ENCODE measurements around the gene WDR87. TPM values are rescaled to one million over a fixed set of nuclear protein-coding genes. Genes with fewer than 3 reads are reported as not detected.
"Not testable (repeated sequence)": the region's sequence is repeated elsewhere in the genome, so short reads cannot be mapped to it uniquely, and the experiment has no call there.

WDR87 gene
- total and polyA plus RNA-seq, 10 of the 15 experiments (the other 5 are each of a cell fraction or from before 2014, with no cell fraction given) = not detected

- 72% methylated on average over 2 of the region's 2 CpGs for WGBS (ENCODE audit: insufficient coverage, insufficient replicate concordance, low lambda C conversion rate, missing lambda C conversion rate)
- in situ Hi-C loops (cut with MboI) = no loop called here
- Histone ChIP-seq H4K20me1 (ENCODE audit: control insufficient read depth, insufficient read depth) (no peaks in the 10 kb centered on the region), H3K79me2 (ENCODE audit: control insufficient read depth, insufficient read depth, low read length) (no peaks in the 10 kb centered on the region), H3K9ac (ENCODE audit: control insufficient read depth, insufficient read depth, low read length) (no peak overlapping the region), H3K4me2 (ENCODE audit: control insufficient read depth, insufficient read depth) (no peak overlapping the region), H3K9me3 (replicated peaks; ENCODE audit: control insufficient read depth, insufficient read depth, low read length) (no peaks in the 10 kb centered on the region; the same call in 2 of the 3 replicates), H3K27me3 (replicated peaks in 1 of 2; ENCODE audit: control insufficient read depth in 2 of 2, insufficient read depth in 2 of 2, low read length in 1 of 2) (no peaks in the 10 kb centered on the region; a peak in 1 of 4 replicates), H2AFZ (ENCODE audit: control insufficient read depth, low read depth, low read length) (no peak overlapping the region), H3K27ac (ENCODE audit: control insufficient read depth, insufficient read depth) (no peak overlapping the region), H3K4me1 (ENCODE audit: control insufficient read depth, insufficient read depth, low read length) (no peaks in the 10 kb centered on the region), H3K4me3 (no peak overlapping the region), H3K36me3 (ENCODE audit: control insufficient read depth in 2 of 2, insufficient read depth in 2 of 2, low read length in 1 of 2) (no peaks in the 10 kb centered on the region)
- no peak for TF ChIP-seq NBN (IDR thresholded peaks at IDR 0.05)
- BruUV-seq (replicated peaks) = no TSS peak
- ChIA-PET RAD21 (ENCODE audit: unreplicated experiment) (no interaction called here), POLR2A (no interaction called here), SMC1A (ENCODE audit: uncharacterized antibody, unreplicated experiment) (no interaction called here), CTCF (no interaction called here)
- ATAC-seq (no peak), DNase-seq (ENCODE audit: low read depth, low spot score) (no peak), FAIRE-seq (no peak)
- intact Hi-C loops (cut with micrococcal nuclease; ENCODE audit: unreplicated experiment) = no loop called here
Observed at GRCh38 chr19:37867831-37868230, 38.6 kb downstream of the WDR87 start.

DNA sequence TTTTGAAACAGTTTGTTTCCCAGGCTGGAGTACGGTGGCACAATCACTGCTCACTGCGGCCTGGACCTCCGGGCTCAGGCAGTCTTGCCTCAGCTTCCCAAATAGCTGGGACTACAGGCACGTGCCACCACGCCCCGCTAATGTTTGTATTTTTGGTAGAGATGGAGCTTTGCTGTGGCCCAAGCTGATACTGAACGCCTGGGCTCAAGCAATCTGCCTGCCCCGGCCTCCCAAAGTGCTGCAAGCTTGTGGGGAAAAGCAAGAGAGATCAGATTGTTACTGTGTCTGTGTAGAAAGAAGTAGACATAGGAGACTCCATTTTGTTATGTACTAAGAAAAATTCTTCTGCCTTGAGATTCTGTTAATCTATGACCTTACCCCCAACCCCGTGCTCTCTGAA is 40.5 kb downstream of the WDR87 start:
- CTCF ChIA-PET; BruUV-seq (replicated peaks); H3K9me3 ChIP-seq (replicated peaks; ENCODE audit: control insufficient read depth, insufficient read depth, low read length); H4K20me1 ChIP-seq (ENCODE audit: control insufficient read depth, insufficient read depth); SMC1A ChIA-PET (ENCODE audit: uncharacterized antibody, unreplicated experiment); H3K79me2 ChIP-seq (ENCODE audit: control insufficient read depth, insufficient read depth, low read length); ATAC-seq; H2AFZ ChIP-seq (ENCODE audit: control insufficient read depth, low read depth, low read length); H3K4me2 ChIP-seq (ENCODE audit: control insufficient read depth, insufficient read depth); H3K36me3 ChIP-seq (ENCODE audit: control insufficient read depth in 2 of 2, insufficient read depth in 2 of 2, low read length in 1 of 2); H3K27me3 ChIP-seq (replicated peaks in 1 of 2; ENCODE audit: control insufficient read depth in 2 of 2, insufficient read depth in 2 of 2, low read length in 1 of 2); DNase-seq (ENCODE audit: low read depth, low spot score); in situ Hi-C loops (cut with MboI); H3K4me1 ChIP-seq (ENCODE audit: control insufficient read depth, insufficient read depth, low read length); RAD21 ChIA-PET (ENCODE audit: unreplicated experiment); intact Hi-C loops (cut with micrococcal nuclease; ENCODE audit: unreplicated experiment); H3K4me3 ChIP-seq; H3K27ac ChIP-seq (ENCODE audit: control insufficient read depth, insufficient read depth); H3K9ac ChIP-seq (ENCODE audit: control insufficient read depth, insufficient read depth, low read length); FAIRE-seq: not testable (repeated sequence)
- 40% methylated on average over 8 of the region's 9 CpGs for WGBS (ENCODE audit: insufficient coverage, insufficient replicate concordance, low lambda C conversion rate, missing lambda C conversion rate)
- POLR2A ChIA-PET = interaction anchor here (0.7 kb wide), 1 partner anchor 119 kb away, joined by 4 read pairs; no protein-coding TSS in a partner anchor
